SIG-M5 treated with dmso at 0.1 percent for 504 hours (cell line): ENCODE data around the gene TSHZ2.
"Not testable (repeated sequence)": the region's sequence is repeated elsewhere in the genome, so short reads cannot be mapped to it uniquely, and the experiment has no call there.

Experiments
- DNase-seq: peaks from one replicate; lab custom pipeline; 2025; ENCODE audit not compliant: unreplicated experiment; lab: John Stamatoyannopoulos, UW

Gene TSHZ2

DNA sequence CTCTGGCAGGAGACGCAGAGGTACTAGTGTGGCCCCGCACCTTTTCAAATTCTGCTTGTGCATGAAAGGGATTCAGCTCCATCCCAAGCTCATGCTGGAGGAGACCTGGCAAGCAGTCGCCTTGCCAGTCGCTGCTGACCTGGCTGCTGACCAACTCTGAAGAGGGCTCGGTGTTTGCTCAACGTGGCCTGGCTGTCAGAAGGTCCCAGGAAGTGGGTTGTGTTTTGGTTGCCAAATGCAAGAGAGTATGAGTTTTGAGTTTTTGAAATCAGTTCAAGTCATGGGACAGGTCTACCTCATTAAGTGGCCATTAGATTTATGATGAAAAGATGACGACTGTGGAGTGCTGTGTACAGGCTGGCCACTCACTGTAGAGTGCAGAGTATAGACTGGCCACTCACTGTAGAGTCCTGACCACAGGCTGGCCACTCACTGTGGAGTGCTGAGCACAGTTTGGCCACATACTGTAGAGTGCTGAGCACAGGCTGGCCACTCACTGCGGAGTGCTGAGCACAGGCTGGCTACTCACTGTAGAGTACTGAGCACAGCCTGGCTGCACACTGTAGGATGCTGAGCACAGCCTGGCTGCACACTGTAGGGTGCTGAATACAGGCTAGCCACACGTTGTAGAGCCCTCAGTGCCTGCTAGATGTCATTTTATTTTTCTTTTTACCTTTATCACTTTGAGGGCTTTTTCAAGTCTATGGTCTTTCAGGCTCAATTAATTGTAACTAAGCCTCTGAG is 427.6 kb downstream of the TSHZ2 start:
- no peak for DNase-seq

DNA sequence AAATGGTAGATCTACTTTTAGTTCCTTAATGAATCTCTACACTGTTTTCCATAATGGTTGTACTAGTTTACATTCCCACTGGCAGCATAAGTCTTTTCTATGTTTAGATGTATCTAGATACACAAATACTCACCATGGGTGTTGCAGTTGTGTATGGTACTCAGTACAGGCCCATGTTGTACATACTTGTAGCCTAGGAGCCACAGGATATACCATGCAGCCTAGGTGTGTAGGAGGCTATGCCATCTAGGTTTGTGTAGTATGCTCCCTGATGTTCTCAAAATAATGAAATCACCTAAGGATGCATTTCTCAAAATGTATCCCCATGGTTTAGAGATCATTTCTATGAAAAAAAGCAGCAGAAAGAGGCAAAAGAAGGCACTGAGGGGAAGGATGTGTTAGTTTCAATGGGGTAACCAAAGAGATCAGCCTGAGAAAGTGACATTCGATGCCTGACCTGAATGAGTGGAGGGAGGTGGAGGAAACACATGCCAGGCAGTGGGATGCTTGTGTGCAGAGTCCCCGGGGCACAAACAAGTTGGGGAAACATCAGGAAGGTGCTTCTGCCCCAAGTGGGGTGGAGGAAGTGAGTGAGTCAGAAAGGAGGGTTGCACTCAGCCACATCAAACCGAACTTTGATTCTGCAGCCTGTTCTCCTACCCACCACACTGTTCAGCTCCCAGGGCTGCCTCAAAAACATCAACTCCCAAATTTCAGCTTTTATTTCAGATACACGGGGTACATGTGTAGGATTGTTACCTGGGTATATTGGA is 430.3 kb downstream of the TSHZ2 start:
- no peak for DNase-seq

DNA sequence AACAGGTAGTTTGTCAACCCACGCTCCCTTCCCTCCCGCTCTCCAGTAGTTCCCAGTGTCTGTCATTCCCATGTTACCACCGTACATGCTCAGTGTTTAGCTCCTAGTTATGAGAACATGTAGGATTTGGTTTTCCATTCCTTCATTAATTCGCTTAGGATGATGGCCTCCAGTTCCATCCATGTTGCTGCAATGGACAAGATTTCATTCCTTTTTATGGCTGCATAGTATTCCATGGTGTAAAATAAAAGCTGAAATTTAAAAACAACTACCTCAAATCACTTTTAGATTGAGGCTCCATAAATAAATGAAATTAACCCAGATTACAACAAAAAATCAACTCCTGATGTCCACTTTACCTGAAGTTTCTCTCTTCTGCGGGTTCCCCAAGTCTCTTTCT is 430.9 kb downstream of the TSHZ2 start:
- no peak for DNase-seq

- peak; percentile 5 for DNase-seq
Measured at GRCh38 chr20:53405139-53405538, 433.0 kb downstream of the TSHZ2 start.

DNA sequence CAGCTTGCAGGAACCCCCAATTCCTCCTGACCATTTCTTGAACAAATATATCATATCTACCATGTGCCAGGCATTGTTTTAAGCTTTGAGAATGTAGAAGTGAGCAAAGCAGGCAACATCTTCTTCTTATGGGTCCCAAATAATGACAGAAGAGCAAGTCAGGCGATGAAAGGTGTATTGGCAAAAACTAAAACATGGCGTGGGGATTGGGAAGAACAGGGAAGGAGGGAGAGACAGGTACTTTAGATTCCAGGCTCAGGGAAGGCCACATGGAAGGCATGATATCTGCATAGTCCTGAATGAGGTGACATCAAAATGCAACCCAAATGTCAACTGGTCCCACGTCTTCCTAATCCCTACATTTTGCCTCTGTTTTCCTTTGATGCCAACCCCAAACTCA is 434.4 kb downstream of the TSHZ2 start:
- no peak for DNase-seq

DNA sequence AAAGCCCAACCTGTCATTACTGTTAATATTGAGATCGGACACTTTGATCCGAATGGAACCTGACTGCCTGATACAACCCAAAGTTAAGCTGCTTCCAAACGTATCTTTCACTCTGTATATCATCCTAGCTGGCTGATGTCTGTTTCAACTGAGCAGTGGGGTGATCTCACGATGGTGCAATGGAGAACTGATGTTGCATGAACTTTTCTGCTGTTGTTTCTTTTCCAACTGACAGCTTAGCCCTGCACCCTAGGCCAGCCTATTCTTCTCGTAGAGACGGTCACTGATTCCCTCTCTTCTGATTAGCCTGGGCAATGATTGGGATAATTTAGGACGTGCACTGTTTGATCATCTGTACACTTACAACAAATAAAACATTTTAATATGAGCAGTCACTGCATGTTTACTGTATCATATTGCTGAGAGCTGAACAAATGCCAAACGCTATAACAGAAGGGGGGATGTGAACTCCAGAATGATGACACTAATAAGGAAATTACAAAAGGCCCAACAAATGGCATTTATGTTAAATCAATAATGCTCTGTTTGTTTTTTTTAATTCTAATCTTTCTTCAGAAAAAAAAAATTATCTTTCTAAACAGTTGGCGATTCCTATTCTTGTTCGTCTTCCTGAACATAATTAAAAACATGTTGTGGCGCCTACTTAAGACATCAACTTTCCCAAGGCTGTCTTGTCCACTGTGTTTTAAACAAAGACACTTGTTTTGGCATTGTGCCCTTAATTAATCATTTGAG is 436.7 kb downstream of the TSHZ2 start:
- no peak for DNase-seq

- DNase-seq: no peak
Measured at GRCh38 chr20:53409447-53409717, 437.2 kb downstream of the TSHZ2 start.

GRCh38 chr20:53411129-53411528 is 439.0 kb downstream of the TSHZ2 start:
- no peak for DNase-seq

GRCh38 chr20:53411891-53412290 is 439.7 kb downstream of the TSHZ2 start:
- DNase-seq: no peak

- no peak for DNase-seq
Measured at GRCh38 chr20:53412577-53413185, 440.5 kb downstream of the TSHZ2 start.

- DNase-seq: peak; percentile 23
Measured at GRCh38 chr20:53413186-53413631, 441.1 kb downstream of the TSHZ2 start.

DNA sequence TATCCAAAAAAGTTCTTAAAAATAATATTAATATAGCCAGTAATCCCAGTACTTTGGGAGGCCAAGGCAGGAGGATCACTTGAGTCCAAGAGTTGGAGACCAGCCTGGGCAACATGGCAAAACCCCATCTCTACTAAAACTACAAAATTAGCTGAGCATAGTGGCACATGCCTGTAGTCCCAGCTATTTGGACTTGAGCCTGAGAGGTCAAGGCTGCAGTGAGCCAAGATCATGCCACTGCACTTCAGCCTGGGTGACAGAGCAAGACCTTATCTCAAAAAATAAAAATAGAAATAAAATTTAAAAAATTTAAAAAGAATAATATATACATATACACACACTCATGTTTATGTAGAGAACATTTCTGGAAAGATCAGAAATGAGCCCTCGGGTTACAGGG is 441.7 kb downstream of the TSHZ2 start:
- not testable (repeated sequence) for DNase-seq

DNA sequence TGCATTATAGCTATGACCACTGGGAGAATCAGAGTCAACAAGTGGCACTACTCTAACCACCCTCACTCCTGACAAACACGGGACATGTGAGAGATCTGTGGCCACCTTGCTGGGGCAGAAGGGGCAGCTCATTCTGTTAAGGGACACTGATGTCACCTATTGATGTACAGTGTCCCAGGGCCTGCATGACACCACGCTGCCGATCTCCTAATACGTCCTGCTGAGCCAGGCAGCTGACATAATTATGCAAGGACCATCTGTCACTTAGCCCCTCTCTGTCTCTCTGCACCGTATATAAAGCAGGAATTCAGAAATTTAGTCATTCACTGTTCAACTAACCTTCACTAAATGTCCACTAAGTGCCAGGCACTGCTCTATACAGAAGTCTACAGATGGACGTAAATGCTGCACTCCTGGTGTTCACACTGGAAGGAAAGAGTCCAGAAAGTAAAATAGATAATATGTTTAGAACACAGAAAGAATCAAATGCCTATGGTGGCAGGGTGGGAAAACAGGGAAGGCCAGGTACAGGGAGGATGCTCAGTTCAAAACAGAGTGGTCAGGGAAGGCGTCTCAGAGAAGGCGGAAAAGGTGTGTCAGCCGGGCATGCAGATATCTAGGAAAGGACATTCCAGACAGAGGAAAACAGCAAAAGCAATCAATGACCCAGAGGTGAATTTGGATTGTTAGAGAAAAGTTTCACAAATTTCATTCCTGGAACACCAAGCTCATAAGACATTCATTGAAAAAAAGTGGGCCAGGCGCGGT is 447.7 kb downstream of the TSHZ2 start:
- DNase-seq: no peak

DNA sequence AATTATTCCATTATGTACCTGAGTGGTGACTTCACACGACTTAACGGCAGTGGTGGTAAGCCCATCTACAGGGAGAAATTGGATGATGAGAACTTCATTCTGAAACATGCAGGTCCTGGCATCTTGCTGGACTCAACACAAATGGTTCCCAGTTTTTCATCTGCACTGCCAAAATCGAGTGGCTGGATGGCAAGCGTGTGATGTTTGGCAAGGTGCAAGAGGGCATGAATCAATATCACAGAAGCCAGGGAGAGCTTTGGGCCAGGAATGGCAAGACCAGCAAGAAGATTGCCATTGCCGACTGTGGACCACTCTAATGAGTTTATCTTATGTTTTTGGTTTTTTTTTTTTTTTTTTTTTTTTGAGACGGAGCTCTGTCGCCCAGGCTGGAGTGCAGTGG is 449.2 kb downstream of the TSHZ2 start:
- no peak for DNase-seq

GRCh38 chr20:53422039-53422438 is 449.9 kb downstream of the TSHZ2 start:
- no peak for DNase-seq

- DNase-seq: no peak
Measured at GRCh38 chr20:53423587-53424146, 451.5 kb downstream of the TSHZ2 start.

DNA sequence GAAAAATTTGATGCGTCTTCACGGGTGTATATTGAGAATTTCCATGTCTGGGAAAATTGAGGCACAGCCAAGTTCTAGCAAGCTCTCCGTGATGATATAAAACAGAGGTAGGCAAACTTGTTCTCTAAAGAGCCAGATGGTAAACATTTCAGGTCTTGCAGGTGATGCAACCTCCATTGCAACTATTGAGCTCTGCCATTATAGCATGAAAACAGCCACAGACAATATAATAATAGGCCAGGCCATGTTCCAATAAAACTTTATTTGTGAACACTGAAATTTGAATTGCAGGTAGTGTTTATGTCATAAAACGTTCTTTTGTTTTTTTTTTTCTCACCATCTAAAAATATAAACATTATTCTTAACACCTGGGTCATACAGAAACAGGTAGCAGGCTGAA is 453.3 kb downstream of the TSHZ2 start:
- no peak for DNase-seq

DNA sequence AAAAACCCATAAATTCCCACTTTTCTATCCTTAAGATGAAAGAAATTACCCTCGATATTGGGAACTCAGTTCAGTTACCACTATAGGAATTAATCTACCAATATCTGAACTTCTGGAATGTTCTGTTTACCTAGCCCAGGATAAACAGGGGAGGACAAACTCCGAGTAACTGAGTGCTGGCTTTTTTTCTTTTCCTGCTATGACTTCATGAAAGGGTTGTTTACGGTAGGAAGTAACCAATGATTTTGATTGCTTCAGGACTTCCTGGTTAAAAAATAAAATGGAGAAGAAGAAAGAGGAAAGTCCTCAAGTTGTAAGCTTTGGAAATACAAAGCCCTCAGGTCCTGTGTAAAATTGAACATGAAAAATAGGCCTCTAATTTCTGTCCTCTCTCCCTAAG is 453.8 kb downstream of the TSHZ2 start:
- no peak for DNase-seq

DNA sequence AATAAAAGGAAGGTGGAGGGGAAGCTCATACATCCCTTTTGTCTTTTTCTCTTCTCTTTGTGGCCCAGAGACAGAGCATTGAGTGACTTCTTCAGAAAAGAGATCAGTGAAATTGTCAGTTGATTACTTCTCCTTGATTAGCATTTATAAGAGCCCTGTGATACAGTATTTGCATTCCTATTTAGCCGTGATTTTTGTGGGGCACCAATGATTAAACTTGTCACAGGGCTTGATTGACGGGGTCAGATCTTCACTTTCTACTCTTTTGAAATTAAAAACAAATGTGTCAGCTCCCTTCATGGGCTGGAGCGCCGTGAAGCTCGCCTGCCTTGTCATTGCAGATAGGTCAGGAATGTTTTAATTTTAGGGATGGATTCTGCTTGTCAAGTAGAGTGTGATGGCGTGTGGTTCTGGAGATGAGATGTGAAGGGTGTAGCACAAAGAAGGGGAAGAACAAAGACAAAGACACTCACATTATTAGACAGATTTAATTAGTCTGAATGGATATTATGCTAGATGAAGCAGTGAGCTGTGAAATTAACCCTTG is 454.7 kb downstream of the TSHZ2 start:
- DNase-seq: no peak

DNA sequence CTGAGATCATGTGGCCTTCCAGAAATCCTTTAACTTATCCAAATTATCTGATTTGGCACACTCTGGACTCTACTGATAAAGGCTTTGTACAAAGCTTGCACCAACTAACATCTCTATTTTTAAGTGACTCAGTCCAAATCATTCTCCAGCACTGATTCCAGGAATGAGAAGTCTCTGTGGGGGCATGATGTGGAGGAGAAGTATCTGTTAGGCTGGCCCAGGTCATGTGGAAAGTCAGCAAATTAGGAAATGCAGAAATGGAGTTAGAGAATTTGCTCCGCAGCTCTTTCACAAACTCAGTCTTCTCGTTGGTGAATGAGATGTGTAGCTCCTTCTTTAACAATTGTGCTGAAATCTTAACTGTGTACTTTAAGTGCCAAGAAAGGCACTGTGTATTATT is 455.8 kb downstream of the TSHZ2 start:
- DNase-seq: no peak
